NOMO-1 (cell line): ENCODE data around the gene PADI1.

Source experiments
- DNase-seq, 2 experiments: peaks; one replicate each; lab custom pipeline; 2025; ENCODE audit not compliant: unreplicated experiment in 2 of 2; lab: John Stamatoyannopoulos, UW

Gene PADI1

GRCh38 chr1:17196496-17197185, 8.3 kb upstream of the PADI1 start:
- DNase-seq: no peak

GRCh38 chr1:17197696-17198095, 7.2 kb upstream of the PADI1 start:
- DNase-seq: no peak

- no peak for DNase-seq
Observed at GRCh38 chr1:17198476-17199258, 6.3 kb upstream of the PADI1 start.

- DNase-seq: no peak
Observed at GRCh38 chr1:17199267-17200044, 5.5 kb upstream of the PADI1 start.

GRCh38 chr1:17200246-17200645, 4.7 kb upstream of the PADI1 start:
- no peak for DNase-seq

GRCh38 chr1:17200756-17201155, 4.2 kb upstream of the PADI1 start:
- DNase-seq: no peak

- no peak for DNase-seq
Observed at GRCh38 chr1:17201201-17202021, 3.5 kb upstream of the PADI1 start.

GRCh38 chr1:17205652-17206051, 724 bp downstream of the PADI1 start:
- DNase-seq: no peak

GRCh38 chr1:17206196-17206595, 1.3 kb downstream of the PADI1 start:
- no peak for DNase-seq

GRCh38 chr1:17207046-17207445, 2.1 kb downstream of the PADI1 start:
- peak; percentile 83 to 93 for DNase-seq

- peak; percentile 18 to 59 for DNase-seq
Observed at GRCh38 chr1:17207540-17207939, 2.6 kb downstream of the PADI1 start.

GRCh38 chr1:17207966-17208418, 3.1 kb downstream of the PADI1 start:
- peak; percentile 32 to 42 for DNase-seq

- no peak for DNase-seq
Observed at GRCh38 chr1:17208546-17208945, 3.6 kb downstream of the PADI1 start.

GRCh38 chr1:17209430-17209829, 4.5 kb downstream of the PADI1 start:
- DNase-seq: no peak

- DNase-seq: no peak
Observed at GRCh38 chr1:17210176-17210575, 5.2 kb downstream of the PADI1 start.

- DNase-seq: no peak
Observed at GRCh38 chr1:17211377-17211776, 6.4 kb downstream of the PADI1 start.

GRCh38 chr1:17212009-17212408, 7.1 kb downstream of the PADI1 start:
- DNase-seq: no peak

GRCh38 chr1:17212487-17213121, 7.7 kb downstream of the PADI1 start:
- DNase-seq: no peak

- no peak for DNase-seq
Observed at GRCh38 chr1:17213148-17213781, 8.3 kb downstream of the PADI1 start.

GRCh38 chr1:17213782-17214148, 8.8 kb downstream of the PADI1 start:
- no peak for DNase-seq
